ENCODE measurements around the gene MRPL42.
"Not testable (repeated sequence)": the region's sequence is repeated elsewhere in the genome, so short reads cannot be mapped to it uniquely, and the experiment has no call there.

The MRPL42 gene

GRCh38 chr12:93550748-93551611 lies 83.7 kb downstream of the MRPL42 start:
- DNase-seq: no peak

- no peak for DNase-seq
Observed at GRCh38 chr12:93552427-93552826, 85.1 kb downstream of the MRPL42 start.

- not testable (repeated sequence) for DNase-seq
Observed at GRCh38 chr12:93557879-93558278, 90.6 kb downstream of the MRPL42 start.

- not testable (repeated sequence) for DNase-seq
Observed at GRCh38 chr12:93558685-93559084, 91.4 kb downstream of the MRPL42 start.

GRCh38 chr12:93563807-93564538 lies 96.7 kb downstream of the MRPL42 start:
- no peak for DNase-seq

- DNase-seq: no peak
Observed at GRCh38 chr12:93565760-93566159, 98.4 kb downstream of the MRPL42 start.
